ENCODE data around the gene KCNJ12.

The KCNJ12 gene

DNA sequence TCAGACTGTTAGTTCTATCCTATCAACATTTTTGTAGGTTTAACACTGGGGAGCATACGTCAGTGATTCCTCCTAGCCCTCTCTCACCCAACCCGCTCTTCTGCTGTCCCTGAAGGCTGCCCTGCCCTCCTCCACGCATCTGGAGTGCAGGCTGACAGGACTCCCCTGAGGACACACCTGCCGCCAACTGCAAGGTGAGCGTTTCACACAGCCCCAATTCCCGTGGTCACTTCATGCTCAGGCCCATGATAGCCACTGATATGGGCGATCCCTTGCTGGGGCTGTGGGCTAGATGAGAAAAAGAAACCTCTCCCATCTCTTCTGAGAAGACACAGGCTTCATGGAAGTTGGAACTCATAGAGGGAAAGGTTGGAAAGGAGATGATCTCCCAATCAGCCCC lies 91.0 kb downstream of the KCNJ12 start:
- WGBS (ENCODE audit: insufficient coverage), result 94% methylated on average over 6 of the region's 7 CpGs
- Histone ChIP-seq H3K4me1 (ENCODE audit: control extremely low read depth in 1 of 4, control insufficient read depth in 4 of 4, insufficient read depth in 4 of 4, low read length in 3 of 4) (peaks cover 0 to 21% (median 14%) of the 10 kb centered on the region in 4 experiments), H3K27me3 (replicated peaks in 2 of 5; ENCODE audit: control insufficient read depth in 4 of 5, insufficient read depth in 5 of 5, low read length in 4 of 5) (peaks cover 0 to 4% (median 0%) of the 10 kb centered on the region in 5 experiments), H3K9me3 (ENCODE audit: control extremely low read depth in 1 of 5, control insufficient read depth in 4 of 5, insufficient read depth in 2 of 5, low read depth in 1 of 5, low read length in 4 of 5) (no peaks in the 10 kb centered on the region), H3K36me3 (ENCODE audit: control insufficient read depth in 4 of 4, insufficient read depth in 4 of 4, low read length in 3 of 4) (no peaks in the 10 kb centered on the region), H3K27ac (ENCODE audit: insufficient read depth in 1 of 2, low read depth in 1 of 2, low read length in 2 of 2, poor library complexity in 1 of 2, severe bottlenecking in 2 of 2) (no peak overlapping the region), H3K4me3 (ENCODE audit: control insufficient read depth in 1 of 7, extremely low read depth in 1 of 7, insufficient read depth in 4 of 7, low read depth in 2 of 7, low read length in 6 of 7) (no peak overlapping the region)
- ChIA-PET CTCF (no interaction called here), POLR2A (no interaction called here)
- no peak for DNase-seq

DNA sequence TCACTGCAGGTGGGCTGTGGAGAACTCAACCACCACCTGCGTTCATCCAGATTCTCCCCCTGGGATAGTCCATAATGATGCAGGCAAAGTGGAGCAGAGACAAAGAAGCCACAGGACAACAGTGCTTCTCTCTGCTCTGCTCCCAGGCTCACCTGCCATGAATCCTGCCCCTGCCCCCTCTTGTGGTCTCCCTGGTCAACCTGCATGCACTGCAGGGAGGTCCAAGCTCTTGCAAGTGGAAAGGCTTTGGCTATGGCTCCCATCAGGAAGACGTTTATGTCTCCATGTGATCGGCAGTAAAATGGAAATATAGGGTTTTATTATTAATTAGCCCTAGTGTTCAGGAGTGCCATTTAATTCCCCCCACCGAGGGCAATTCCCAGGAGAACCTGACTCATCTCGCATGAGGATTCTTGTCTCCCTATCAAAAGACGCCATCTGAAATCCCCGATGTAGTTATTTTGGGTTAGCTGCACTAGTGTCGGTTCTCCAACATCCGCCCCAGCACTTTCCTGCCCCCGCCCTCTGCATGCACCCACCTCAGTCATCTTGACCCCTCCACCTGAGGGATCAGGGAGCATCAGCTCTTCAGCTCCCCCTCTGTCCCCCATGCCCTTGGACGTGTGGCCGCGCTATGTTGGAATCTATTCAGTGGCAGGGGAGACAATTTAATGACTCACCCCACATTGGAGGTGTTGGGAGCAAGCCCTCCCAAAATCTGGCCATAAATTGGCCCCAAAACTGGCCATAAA lies 91.8 kb downstream of the KCNJ12 start:
- H3K36me3 ChIP-seq (ENCODE audit: control insufficient read depth in 4 of 4, insufficient read depth in 4 of 4, low read length in 3 of 4), result no peaks in the 10 kb centered on the region
- ChIA-PET CTCF (interaction anchor here (3.3 kb wide), 1 partner anchor 11 kb away, joined by 11 read pairs; no protein-coding TSS in a partner anchor), POLR2A (no interaction called here)
- no peak for DNase-seq
- peaks cover 0 to 5% (median 0%) of the 10 kb centered on the region in 5 experiments for H3K27me3 ChIP-seq (replicated peaks in 2 of 5; ENCODE audit: control insufficient read depth in 4 of 5, insufficient read depth in 5 of 5, low read length in 4 of 5)
- no peaks in the 10 kb centered on the region for H3K9me3 ChIP-seq (ENCODE audit: control extremely low read depth in 1 of 5, control insufficient read depth in 4 of 5, insufficient read depth in 2 of 5, low read depth in 1 of 5, low read length in 4 of 5)
- no peak overlapping the region for H3K27ac ChIP-seq (ENCODE audit: insufficient read depth in 1 of 2, low read depth in 1 of 2, low read length in 2 of 2, poor library complexity in 1 of 2, severe bottlenecking in 2 of 2)
- peaks cover 0 to 15% (median 11%) of the 10 kb centered on the region in 4 experiments for H3K4me1 ChIP-seq (ENCODE audit: control extremely low read depth in 1 of 4, control insufficient read depth in 4 of 4, insufficient read depth in 4 of 4, low read length in 3 of 4)
- 86% methylated on average over 8 of the region's 13 CpGs for WGBS (ENCODE audit: insufficient coverage)
- no peak overlapping the region for H3K4me3 ChIP-seq (ENCODE audit: control insufficient read depth in 1 of 7, extremely low read depth in 1 of 7, insufficient read depth in 4 of 7, low read depth in 2 of 7, low read length in 6 of 7)

Data from common myeloid progenitor, CD34-positive (primary cell).